ENCODE measurements around the gene ST6GALNAC4. TPM values are rescaled to one million over a fixed set of nuclear protein-coding genes. Genes with fewer than 3 reads are reported as not detected.
A peak's percentile ranks its signal among the peaks of the same experiment; 100 is the strongest.

The ST6GALNAC4 gene
- total RNA-seq, 1 donor from 2014 or later: 28.5 TPM

- DNase-seq (peak; percentile 69), ATAC-seq (peak; percentile 18)
- intact Hi-C loops (cut with micrococcal nuclease): no loop called here
These were observed 49.2 kb downstream of the ST6GALNAC4 start for GRCh38 chr9:127867356-127868277.

- intact Hi-C loops (cut with micrococcal nuclease): no loop called here
- DNase-seq (no peak), ATAC-seq (no peak)
These were observed 50.3 kb downstream of the ST6GALNAC4 start for GRCh38 chr9:127866535-127866934.

GRCh38 chr9:127865645-127866464 lies 51.0 kb downstream of the ST6GALNAC4 start:
- intact Hi-C loops (cut with micrococcal nuclease): no loop called here
- DNase-seq (no peak), ATAC-seq (no peak)

- ATAC-seq (no peak), DNase-seq (no peak)
- intact Hi-C loops (cut with micrococcal nuclease): no loop called here
These were observed 53.6 kb downstream of the ST6GALNAC4 start for GRCh38 chr9:127863191-127863621.

GRCh38 chr9:127862075-127863011 lies 54.5 kb downstream of the ST6GALNAC4 start:
- peak; percentile 80 for ATAC-seq
- DNase-seq: peak; percentile 90
- intact Hi-C loops (cut with micrococcal nuclease): no loop called here

GRCh38 chr9:127860779-127861178 lies 56.1 kb downstream of the ST6GALNAC4 start:
- intact Hi-C loops (cut with micrococcal nuclease): no loop called here
- no peak for DNase-seq

GRCh38 chr9:127860260-127860659 lies 56.6 kb downstream of the ST6GALNAC4 start:
- intact Hi-C loops (cut with micrococcal nuclease): no loop called here
- DNase-seq (peak; percentile 66), ATAC-seq (peak; percentile 45)

More at GRCh38 chr9:127860779-127861178, 56.1 kb downstream of the ST6GALNAC4 start:
- no peak for ATAC-seq

- intact Hi-C loops (cut with micrococcal nuclease): no loop called here
- peak; percentile 87 for DNase-seq
- ATAC-seq: peak; percentile 13
These were observed 58.8 kb downstream of the ST6GALNAC4 start for GRCh38 chr9:127858041-127858512.

Small RNAs within 50 kb of the gene (microRNA-seq; reads per million reads assigned to microRNA genes)
- not detected for gene MIR4672 (ENCODE audit: borderline number of aligned reads)

Other genes starting within 250 kb of the ST6GALNAC4 start
- gene CFAP157, start 210.1 kb downstream of the ST6GALNAC4 start, total RNA-seq: not detected
- 13.4 TPM for gene PTRH1, start 201.4 kb downstream of the ST6GALNAC4 start, total RNA-seq
- 0.15 TPM for gene TTC16, start 201.0 kb downstream of the ST6GALNAC4 start, total RNA-seq
- gene TOR2A, start 181.7 kb downstream of the ST6GALNAC4 start, total RNA-seq: 3.6 TPM
- 18.3 TPM for gene SH2D3C, start 138.4 kb downstream of the ST6GALNAC4 start, total RNA-seq
- gene CDK9, start 131.0 kb downstream of the ST6GALNAC4 start, total RNA-seq: 48.4 TPM
- 31.9 TPM for gene FPGS, start 114.2 kb downstream of the ST6GALNAC4 start, total RNA-seq
- 134 TPM for gene ENG, start 62.4 kb downstream of the ST6GALNAC4 start, total RNA-seq
- gene AK1, start 39.4 kb downstream of the ST6GALNAC4 start, total RNA-seq: 853 TPM
- 50.5 TPM for gene ST6GALNAC6, start 17.4 kb downstream of the ST6GALNAC4 start, total RNA-seq
- gene PIP5KL1, start 13.7 kb upstream of the ST6GALNAC4 start, total RNA-seq: not detected
- gene DPM2, start 20.8 kb upstream of the ST6GALNAC4 start, total RNA-seq: 11.1 TPM
- gene EEIG1, start 63.9 kb upstream of the ST6GALNAC4 start, total RNA-seq: 21.6 TPM
- gene NAIF1, start 150.3 kb upstream of the ST6GALNAC4 start, total RNA-seq: 4.7 TPM
- 4.8 TPM for gene SLC25A25, start 151.2 kb upstream of the ST6GALNAC4 start, total RNA-seq
- 157 TPM for gene PTGES2, start 210.7 kb upstream of the ST6GALNAC4 start, total RNA-seq
- gene LCN2, start 232.4 kb upstream of the ST6GALNAC4 start, total RNA-seq: 0.32 TPM
- 41.7 TPM for gene BBLN, start 243.2 kb upstream of the ST6GALNAC4 start, total RNA-seq